Measurements from ENCODE around the gene GTF2F1.
"Not testable (repeated sequence)": the region's sequence is repeated elsewhere in the genome, so short reads cannot be mapped to it uniquely, and the experiment has no call there.

Gene GTF2F1

DNA sequence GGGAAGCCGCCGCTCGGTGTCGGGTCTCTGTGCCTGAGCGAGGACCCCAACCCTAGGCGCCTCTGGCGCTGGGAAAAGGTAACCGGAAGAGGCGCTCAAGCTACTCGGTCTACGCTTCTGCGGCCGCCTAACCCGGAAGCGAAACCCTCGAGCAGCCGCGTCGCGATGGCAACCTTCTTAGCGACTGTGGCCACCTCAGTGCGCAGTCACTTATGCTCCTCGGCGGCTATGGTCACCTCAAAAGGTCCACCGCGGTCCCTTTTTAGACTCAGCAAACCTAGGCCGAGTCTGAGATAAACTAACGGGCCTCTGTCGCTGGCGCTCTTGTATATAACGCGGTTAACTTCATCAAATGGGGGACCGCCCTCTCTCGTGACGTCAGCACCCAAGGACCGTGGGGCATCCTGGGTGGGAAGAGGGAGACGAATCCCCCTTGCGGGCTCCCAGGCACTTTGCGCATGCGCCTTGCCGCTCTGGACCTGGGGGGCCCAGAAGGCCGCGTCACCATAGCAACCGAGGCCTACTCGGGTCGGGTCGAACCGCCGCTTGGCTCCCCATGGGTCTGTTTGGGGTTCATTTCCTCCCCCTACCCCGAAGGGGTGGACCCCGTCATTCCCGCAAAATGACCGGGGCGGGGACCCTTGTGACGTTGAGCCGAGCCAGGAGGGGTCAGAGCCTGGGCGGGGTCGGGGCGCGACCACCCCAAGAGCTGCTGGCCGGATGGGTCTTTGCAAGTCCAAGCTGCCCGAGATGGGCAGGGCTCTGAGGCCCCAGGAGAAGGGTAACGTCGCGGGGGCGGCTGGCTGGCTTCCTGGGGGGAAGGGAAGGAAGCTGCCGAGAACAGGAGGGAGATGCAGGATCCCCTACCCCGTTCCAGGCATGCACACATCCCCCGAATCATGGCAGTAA is at the start of gene GTF2F1:
Gene GTF2F1, minus strand, starts transcription at position 91 of the 909 bp plus-strand sequence. CDS start 169 bp downstream, outside the sequence.
- no peaks in the 10 kb centered on the region for H3K9me3 ChIP-seq (ENCODE audit: control insufficient read depth, insufficient read depth, low read length)

GRCh38 chr19:6442087-6442688 is 49.2 kb upstream of the GTF2F1 start:
- H3K9me3 ChIP-seq (ENCODE audit: control insufficient read depth, insufficient read depth, low read length), result no peaks in the 10 kb centered on the region

More for the DNA sequence above, at the start of gene GTF2F1:
- Histone ChIP-seq H3K36me3 (ENCODE audit: control insufficient read depth, insufficient read depth, low read length) (peaks cover 14% of the 10 kb centered on the region), H3K4me1 (ENCODE audit: control insufficient read depth, insufficient read depth, low read length) (no peaks in the 10 kb centered on the region), H3K4me3 (ENCODE audit: low read depth, low read length) (peak within 1 kb of the TSS; percentile 98), H3K27me3 (ENCODE audit: control insufficient read depth, insufficient read depth, low read length) (no peaks in the 10 kb centered on the region), H3K9ac (ENCODE audit: low read depth, low read length) (peak within 1 kb of the TSS; percentile 94)

GRCh38 chr19:6440905-6441304 is 47.9 kb upstream of the GTF2F1 start:
- H3K27me3 ChIP-seq (ENCODE audit: control insufficient read depth, insufficient read depth, low read length), result no peaks in the 10 kb centered on the region
- no peaks in the 10 kb centered on the region for H3K36me3 ChIP-seq (ENCODE audit: control insufficient read depth, insufficient read depth, low read length)
- no peak overlapping the region for H3K9ac ChIP-seq (ENCODE audit: low read depth, low read length)
- no peaks in the 10 kb centered on the region for H3K9me3 ChIP-seq (ENCODE audit: control insufficient read depth, insufficient read depth, low read length)
- H3K4me3 ChIP-seq (ENCODE audit: low read depth, low read length), result no peak overlapping the region
- no peaks in the 10 kb centered on the region for H3K4me1 ChIP-seq (ENCODE audit: control insufficient read depth, insufficient read depth, low read length)

More at GRCh38 chr19:6442087-6442688, 49.2 kb upstream of the GTF2F1 start:
- H3K27me3 ChIP-seq (ENCODE audit: control insufficient read depth, insufficient read depth, low read length), result no peaks in the 10 kb centered on the region
- no peaks in the 10 kb centered on the region for H3K36me3 ChIP-seq (ENCODE audit: control insufficient read depth, insufficient read depth, low read length)
- no peaks in the 10 kb centered on the region for H3K4me1 ChIP-seq (ENCODE audit: control insufficient read depth, insufficient read depth, low read length)
- no peak overlapping the region for H3K4me3 ChIP-seq (ENCODE audit: low read depth, low read length)
- H3K9ac ChIP-seq (ENCODE audit: low read depth, low read length), result no peak overlapping the region

- no peaks in the 10 kb centered on the region for H3K27me3 ChIP-seq (ENCODE audit: control insufficient read depth, insufficient read depth, low read length)
- H3K9me3 ChIP-seq (ENCODE audit: control insufficient read depth, insufficient read depth, low read length), result no peaks in the 10 kb centered on the region
- no peaks in the 10 kb centered on the region for H3K4me1 ChIP-seq (ENCODE audit: control insufficient read depth, insufficient read depth, low read length)
- H3K9ac ChIP-seq (ENCODE audit: low read depth, low read length), result no peak overlapping the region
- no peak overlapping the region for H3K4me3 ChIP-seq (ENCODE audit: low read depth, low read length)
- no peaks in the 10 kb centered on the region for H3K36me3 ChIP-seq (ENCODE audit: control insufficient read depth, insufficient read depth, low read length)
Observed at GRCh38 chr19:6439743-6440142, 46.8 kb upstream of the GTF2F1 start.

- H3K9me3 ChIP-seq (ENCODE audit: control insufficient read depth, insufficient read depth, low read length), result no peaks in the 10 kb centered on the region
- H3K4me1 ChIP-seq (ENCODE audit: control insufficient read depth, insufficient read depth, low read length), result no peaks in the 10 kb centered on the region
- no peaks in the 10 kb centered on the region for H3K36me3 ChIP-seq (ENCODE audit: control insufficient read depth, insufficient read depth, low read length)
- no peak within 1 kb of the TSS for H3K4me3 ChIP-seq (ENCODE audit: low read depth, low read length)
- H3K27me3 ChIP-seq (ENCODE audit: control insufficient read depth, insufficient read depth, low read length), result peaks cover 5% of the 10 kb centered on the region
- no peak within 1 kb of the TSS for H3K9ac ChIP-seq (ENCODE audit: low read depth, low read length)
Observed at GRCh38 chr19:6433663-6434062, 40.7 kb upstream of the GTF2F1 start, which contains the start of gene SLC25A41. Gene SLC25A41, minus strand, starts transcription at chr19:6433763. Its CDS starts 70 bp downstream, at chr19:6433693.

- Histone ChIP-seq H3K4me1 (ENCODE audit: control insufficient read depth, insufficient read depth, low read length) (no peaks in the 10 kb centered on the region), H3K9ac (ENCODE audit: low read depth, low read length) (no peak overlapping the region), H3K27me3 (ENCODE audit: control insufficient read depth, insufficient read depth, low read length) (peaks cover 5% of the 10 kb centered on the region), H3K36me3 (ENCODE audit: control insufficient read depth, insufficient read depth, low read length) (no peaks in the 10 kb centered on the region), H3K4me3 (ENCODE audit: low read depth, low read length) (no peak overlapping the region), H3K9me3 (ENCODE audit: control insufficient read depth, insufficient read depth, low read length) (no peaks in the 10 kb centered on the region)
Observed at GRCh38 chr19:6433165-6433564, 40.2 kb upstream of the GTF2F1 start.

DNA sequence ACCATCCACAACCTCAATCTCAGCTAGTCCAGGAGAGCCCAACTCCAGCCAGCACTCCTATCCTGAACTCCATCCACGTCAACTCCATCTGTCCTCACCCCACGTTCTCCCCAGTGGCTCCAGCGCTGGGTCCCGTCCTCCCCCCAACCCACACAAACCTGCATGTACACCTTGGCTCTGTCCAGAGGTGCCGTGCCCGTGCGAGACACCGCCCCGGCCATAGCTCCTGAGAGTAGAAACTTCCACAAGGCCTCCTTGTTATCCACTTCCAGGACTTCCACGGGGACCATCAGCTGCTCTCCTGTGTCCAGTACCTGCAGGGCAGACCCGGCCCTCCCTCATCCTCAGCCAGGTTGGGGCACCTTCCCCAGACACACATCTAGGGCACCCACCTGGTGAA is 38.9 kb upstream of the GTF2F1 start:
- Histone ChIP-seq H3K9ac (ENCODE audit: low read depth, low read length) (no peak overlapping the region), H3K36me3 (ENCODE audit: control insufficient read depth, insufficient read depth, low read length) (no peaks in the 10 kb centered on the region), H3K4me3 (ENCODE audit: low read depth, low read length) (no peak overlapping the region), H3K9me3 (ENCODE audit: control insufficient read depth, insufficient read depth, low read length) (no peaks in the 10 kb centered on the region), H3K4me1 (ENCODE audit: control insufficient read depth, insufficient read depth, low read length) (no peaks in the 10 kb centered on the region), H3K27me3 (ENCODE audit: control insufficient read depth, insufficient read depth, low read length) (peaks cover 5% of the 10 kb centered on the region)

DNA sequence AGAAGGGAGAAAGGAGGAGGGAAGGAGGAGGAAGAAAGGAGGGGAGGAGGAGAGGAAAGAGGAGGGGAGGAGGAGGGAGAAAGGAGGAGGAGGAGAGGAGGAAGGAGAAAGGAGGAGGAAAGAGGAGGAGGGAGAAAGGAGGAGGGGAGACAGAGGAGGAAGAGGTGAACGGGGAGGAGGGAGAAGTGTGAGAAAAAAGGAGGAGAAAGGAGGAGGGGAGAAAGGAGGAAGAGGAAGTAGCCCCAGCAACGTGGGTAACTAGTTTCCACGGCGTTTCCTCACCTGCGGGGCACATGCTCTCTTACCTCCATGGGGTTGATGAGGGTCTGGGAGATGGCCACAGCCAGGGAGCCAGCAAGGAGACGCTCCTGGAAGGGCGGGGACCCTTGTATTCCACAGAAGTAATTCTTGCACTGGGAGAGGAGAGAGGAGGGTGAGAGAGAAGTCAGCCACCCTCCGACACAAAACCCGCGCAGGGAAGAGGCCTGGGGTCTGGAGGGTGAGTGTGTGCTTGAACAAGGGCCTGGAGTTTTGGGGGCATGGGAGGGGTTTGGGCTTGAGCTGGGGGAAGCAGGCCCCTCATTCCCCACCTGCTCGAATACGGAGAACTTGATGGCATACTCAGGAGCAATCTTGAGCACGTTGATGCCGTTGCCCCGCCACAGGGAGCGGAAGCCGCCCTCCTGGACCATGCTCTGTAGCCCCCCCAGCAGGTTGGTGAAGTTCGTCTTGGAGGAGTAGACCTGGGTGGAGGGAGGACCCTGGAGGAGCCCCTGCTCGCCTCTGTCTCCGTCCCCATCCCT is 36.7 kb upstream of the GTF2F1 start:
- Histone ChIP-seq H3K27me3 (ENCODE audit: control insufficient read depth, insufficient read depth, low read length) (peaks cover 5% of the 10 kb centered on the region), H3K4me3 (ENCODE audit: low read depth, low read length) (no peak overlapping the region), H3K9me3 (ENCODE audit: control insufficient read depth, insufficient read depth, low read length) (no peaks in the 10 kb centered on the region), H3K9ac (ENCODE audit: low read depth, low read length) (no peak overlapping the region), H3K4me1 (ENCODE audit: control insufficient read depth, insufficient read depth, low read length) (no peaks in the 10 kb centered on the region), H3K36me3 (ENCODE audit: control insufficient read depth, insufficient read depth, low read length) (no peaks in the 10 kb centered on the region)

GRCh38 chr19:6428692-6429418 is 35.9 kb upstream of the GTF2F1 start:
- H3K9ac ChIP-seq (ENCODE audit: low read depth, low read length); H3K9me3 ChIP-seq (ENCODE audit: control insufficient read depth, insufficient read depth, low read length): not testable (repeated sequence)

DNA sequence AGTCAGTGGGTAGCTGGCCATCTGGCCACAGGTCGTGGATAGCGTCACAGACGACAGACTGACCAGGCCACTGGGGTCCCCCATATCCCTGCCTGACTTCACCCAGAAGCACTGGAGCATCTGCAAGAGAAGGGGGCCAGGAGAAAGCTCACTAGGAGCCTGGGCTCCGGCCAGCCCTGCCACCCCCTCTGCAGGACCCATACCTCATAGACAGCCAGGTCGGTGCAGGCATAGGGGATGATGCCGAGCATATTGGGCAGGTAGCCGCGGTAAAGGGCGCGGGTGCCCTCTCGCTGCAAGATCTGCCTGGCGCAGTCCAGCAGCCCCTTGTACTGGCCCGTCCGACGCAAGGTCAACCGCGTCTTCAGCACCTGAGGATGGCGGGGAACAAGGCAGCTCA is 34.2 kb upstream of the GTF2F1 start:
- H3K4me1 ChIP-seq (ENCODE audit: control insufficient read depth, insufficient read depth, low read length), result peaks cover 5% of the 10 kb centered on the region
- H3K9me3 ChIP-seq (ENCODE audit: control insufficient read depth, insufficient read depth, low read length), result no peaks in the 10 kb centered on the region
- no peak overlapping the region for H3K9ac ChIP-seq (ENCODE audit: low read depth, low read length)
- H3K27me3 ChIP-seq (ENCODE audit: control insufficient read depth, insufficient read depth, low read length), result peaks cover 5% of the 10 kb centered on the region
- H3K36me3 ChIP-seq (ENCODE audit: control insufficient read depth, insufficient read depth, low read length), result peaks cover 4% of the 10 kb centered on the region
- H3K4me3 ChIP-seq (ENCODE audit: low read depth, low read length), result no peak overlapping the region

More at GRCh38 chr19:6428692-6429418, 35.9 kb upstream of the GTF2F1 start:
- not testable (repeated sequence) for H3K27me3 ChIP-seq (ENCODE audit: control insufficient read depth, insufficient read depth, low read length); H3K4me1 ChIP-seq (ENCODE audit: control insufficient read depth, insufficient read depth, low read length); H3K36me3 ChIP-seq (ENCODE audit: control insufficient read depth, insufficient read depth, low read length); H3K4me3 ChIP-seq (ENCODE audit: low read depth, low read length)

Data from iPS-15b (cell line).